KMS-11 (cell line): ENCODE results near the gene PRKAB2.
"Not testable (repeated sequence)": the region's sequence is repeated elsewhere in the genome, so short reads cannot be mapped to it uniquely, and the experiment has no call there.

Experiments used
- H2AFZ ChIP-seq: fragments of 200-600 bp; sonication (generic); 2 replicates; pipeline ENCODE4 v1.6.1; 2016; ENCODE audit warnings: antibody characterized with exemption, mixed run types, low read depth
- H3K27ac ChIP-seq: fragments of 200-600 bp; sonication (generic); 2 replicates; pipeline ENCODE4 v1.6.1; 2016; ENCODE audit warnings: mild to moderate bottlenecking, mixed run types
- H3K27me3 ChIP-seq: fragments of 200-600 bp; sonication (generic); 2 replicates; pipeline ENCODE4 v1.6.1; 2017; ENCODE audit warnings: mild to moderate bottlenecking, low read depth, mixed run types, moderate library complexity; ENCODE audit not compliant: insufficient read depth
- H3K36me3 ChIP-seq: fragments of 200-600 bp; sonication (generic); 2 replicates; pipeline ENCODE4 v1.6.1; 2017; ENCODE audit warnings: mild to moderate bottlenecking, mixed run types; ENCODE audit not compliant: insufficient read depth
- H3K4me1 ChIP-seq: fragments of 200-600 bp; sonication (generic); 2 replicates; pipeline ENCODE4 v1.6.1; 2016; ENCODE audit warnings: mild to moderate bottlenecking, low read depth, mixed run types; ENCODE audit not compliant: poor library complexity, severe bottlenecking
- H3K4me2 ChIP-seq: fragments of 200-600 bp; sonication (generic); 2 replicates; pipeline ENCODE4 v1.7.0; 2016; ENCODE audit warnings: mild to moderate bottlenecking, mixed run types
- H3K4me3 ChIP-seq: fragments of 200-600 bp; sonication (generic); IDR thresholded peaks from 2 replicates; pipeline ENCODE4 v1.6.1; 2017; ENCODE audit warnings: low read depth, low read length, mixed read lengths; ENCODE audit not compliant: insufficient read depth
- H3K79me2 ChIP-seq: fragments of 200-600 bp; sonication (generic); 2 replicates; pipeline ENCODE4 v1.6.1; 2016; ENCODE audit warnings: low read depth, mixed run types; ENCODE audit not compliant: insufficient read depth
- H3K9ac ChIP-seq: fragments of 200-600 bp; sonication (generic); 2 replicates; pipeline ENCODE4 v1.6.1; 2016; ENCODE audit warnings: mild to moderate bottlenecking, mixed run types
- H4K20me1 ChIP-seq: fragments of 200-600 bp; sonication (generic); 2 replicates; pipeline ENCODE4 v1.6.1; 2016; ENCODE audit warnings: mild to moderate bottlenecking, mixed run types; ENCODE audit not compliant: insufficient read depth
- CTCF ChIP-seq: fragments of 200-600 bp; sonication (generic); conservative IDR thresholded peaks from 2 replicates; pipeline ENCODE4 v1.6.1; 2017; ENCODE audit warnings: low read depth, mild to moderate bottlenecking, antibody characterized with exemption, low read length, moderate library complexity, mixed read lengths

The PRKAB2 gene

GRCh38 chr1:147110872-147111271 lies 61.4 kb downstream of the PRKAB2 start:
- H3K27me3 ChIP-seq: no peaks in the 10 kb centered on the region
- no peak overlapping the region for H3K4me2 ChIP-seq
- no peak overlapping the region for H2AFZ ChIP-seq
- H3K4me3 ChIP-seq: no peak overlapping the region
- no peak overlapping the region for H3K27ac ChIP-seq
- no peaks in the 10 kb centered on the region for H3K4me1 ChIP-seq
- no peaks in the 10 kb centered on the region for H3K79me2 ChIP-seq
- H4K20me1 ChIP-seq: no peaks in the 10 kb centered on the region
- no peak for TF ChIP-seq CTCF
- H3K36me3 ChIP-seq: no peaks in the 10 kb centered on the region
- no peak overlapping the region for H3K9ac ChIP-seq

- H3K4me2 ChIP-seq: no peak overlapping the region
- H3K27me3 ChIP-seq: no peaks in the 10 kb centered on the region
- no peaks in the 10 kb centered on the region for H4K20me1 ChIP-seq
- no peak overlapping the region for H3K27ac ChIP-seq
- no peak overlapping the region for H2AFZ ChIP-seq
- no peaks in the 10 kb centered on the region for H3K79me2 ChIP-seq
- no peaks in the 10 kb centered on the region for H3K4me1 ChIP-seq
- no peaks in the 10 kb centered on the region for H3K36me3 ChIP-seq
- no peak overlapping the region for H3K9ac ChIP-seq
- no peak overlapping the region for H3K4me3 ChIP-seq
- TF ChIP-seq CTCF: no peak
Observed at GRCh38 chr1:147110434-147110833, 61.8 kb downstream of the PRKAB2 start.

GRCh38 chr1:147109762-147110161 lies 62.5 kb downstream of the PRKAB2 start:
- Histone ChIP-seq H3K27ac (no peak overlapping the region), H2AFZ (no peak overlapping the region), H3K79me2 (no peaks in the 10 kb centered on the region), H3K36me3 (no peaks in the 10 kb centered on the region), H3K4me2 (no peak overlapping the region), H3K9ac (no peak overlapping the region), H3K27me3 (no peaks in the 10 kb centered on the region), H3K4me3 (no peak overlapping the region), H4K20me1 (no peaks in the 10 kb centered on the region), H3K4me1 (no peaks in the 10 kb centered on the region)
- TF ChIP-seq CTCF: no peak

GRCh38 chr1:147109041-147109440 lies 63.2 kb downstream of the PRKAB2 start:
- Histone ChIP-seq H3K79me2 (no peaks in the 10 kb centered on the region), H3K9ac (no peak overlapping the region), H3K4me2 (no peak overlapping the region), H3K27ac (no peak overlapping the region), H2AFZ (no peak overlapping the region), H3K4me1 (no peaks in the 10 kb centered on the region), H4K20me1 (no peaks in the 10 kb centered on the region), H3K27me3 (no peaks in the 10 kb centered on the region), H3K36me3 (no peaks in the 10 kb centered on the region), H3K4me3 (no peak overlapping the region)
- no peak for TF ChIP-seq CTCF

- not testable (repeated sequence) for H3K27me3 ChIP-seq, H3K79me2 ChIP-seq
Observed at GRCh38 chr1:147106407-147106881, 65.8 kb downstream of the PRKAB2 start.

More at GRCh38 chr1:147106407-147106881, 65.8 kb downstream of the PRKAB2 start:
- H3K4me2 ChIP-seq, H4K20me1 ChIP-seq, H3K36me3 ChIP-seq, H3K9ac ChIP-seq, H3K4me3 ChIP-seq, H2AFZ ChIP-seq, H3K27ac ChIP-seq, H3K4me1 ChIP-seq: not testable (repeated sequence)
